AG04449 (cell line): ENCODE measurements around the gene TADA3.

ENCODE experiments used
- CTCF ChIA-PET: fragments of 350-600 bp; formaldehyde crosslinking; extraction: SDS; loops from one replicate; lab custom pipeline; 2021; ENCODE audit warnings: antibody characterized with exemption; lab: Yijun Ruan, JAX
- POLR2A ChIA-PET: fragments of 400-600, 350-600 bp; formaldehyde crosslinking; extraction: SDS; loops from one replicate; lab custom pipeline; 2020; ENCODE audit warnings: antibody characterized with exemption, inconsistent platforms; lab: Yijun Ruan, JAX
- DNase-seq: peaks from one replicate; pipeline ENCODE4 v3.0.0-alpha.2; 2010; ENCODE audit warnings: low read depth, low spot score
- H3K4me3 ChIP-seq: 2 replicates; pipeline ENCODE4 v1.5.1; 2011; ENCODE audit warnings: low read depth, mild to moderate bottlenecking, control low read depth, low read length
- CTCF ChIP-seq: IDR thresholded peaks from one replicate; pipeline ENCODE4 v1.5.1; 2011; ENCODE audit warnings: mild to moderate bottlenecking, moderate library complexity, low read length, control low read depth, inconsistent platforms; ENCODE audit not compliant: insufficient read depth; ENCODE audit errors: missing control alignments

The TADA3 gene

GRCh38 chr3:9782770-9783169, 9.5 kb downstream of the TADA3 start:
- no peak overlapping the region for H3K4me3 ChIP-seq
- CTCF ChIA-PET, result interaction anchor here (0.6 to 1.9 kb wide), 2 partner anchors 164 to 812 kb away, joined by 3 to 6 read pairs; no protein-coding TSS in a partner anchor
- POLR2A ChIA-PET, result no interaction called here
- DNase-seq, result no peak
- TF ChIP-seq CTCF, result no peak

GRCh38 chr3:9781978-9782603, 10.2 kb downstream of the TADA3 start:
- no peak overlapping the region for H3K4me3 ChIP-seq
- CTCF ChIA-PET, result interaction anchor here (1.9 to 2.0 kb wide), 2 partner anchors 9 to 164 kb away, joined by 6 to 7 read pairs; no protein-coding TSS in a partner anchor
- DNase-seq, result no peak
- no peak for TF ChIP-seq CTCF
- POLR2A ChIA-PET, result interaction anchor here (0.7 to 1.1 kb wide), 3 partner anchors 8 to 12 kb away, joined by 3 read pairs; partner anchors contain the start of genes ARPC4, CAMK1 and TADA3

- no peak overlapping the region for H3K4me3 ChIP-seq
- ChIA-PET POLR2A (interaction anchor here (0.7 to 1.1 kb wide), 3 partner anchors 9 to 11 kb away, joined by 3 read pairs; partner anchors contain the start of genes ARPC4, CAMK1 and TADA3), CTCF (interaction anchor here (1.9 to 2.0 kb wide), 2 partner anchors 9 to 165 kb away, joined by 6 to 7 read pairs; no protein-coding TSS in a partner anchor)
- no peak for DNase-seq
- no peak for TF ChIP-seq CTCF
These were observed 10.7 kb downstream of the TADA3 start for GRCh38 chr3:9781551-9781950.

GRCh38 chr3:9780910-9781309, 11.4 kb downstream of the TADA3 start:
- TF ChIP-seq CTCF, result no peak
- H3K4me3 ChIP-seq, result no peak overlapping the region
- DNase-seq, result no peak
- CTCF ChIA-PET, result interaction anchor here (0.7 to 2.0 kb wide), 3 partner anchors 7 to 23 kb away, joined by 3 to 7 read pairs (median 3); no protein-coding TSS in a partner anchor
- POLR2A ChIA-PET, result interaction anchor here (0.8 to 1.1 kb wide), 2 partner anchors 9 to 12 kb away, joined by 3 read pairs; partner anchors contain the start of genes ARPC4 and TADA3

- POLR2A ChIA-PET, result interaction anchor here (0.8 kb wide), 1 partner anchor 12 kb away, joined by 3 read pairs; the partner anchor contains the start of genes ARPC4 and TADA3
- no peak overlapping the region for H3K4me3 ChIP-seq
- no peak for TF ChIP-seq CTCF
- no peak for DNase-seq
- CTCF ChIA-PET, result interaction anchor here (0.7 to 2.0 kb wide), 3 partner anchors 8 to 24 kb away, joined by 3 to 7 read pairs (median 3); no protein-coding TSS in a partner anchor
These were observed 11.8 kb downstream of the TADA3 start for GRCh38 chr3:9780458-9780812.
